Esophagus muscularis mucosa (tissue), 4 donors: ENCODE data around the gene INSYN2B.

Experiments
- EP300 ChIP-seq: sonication (generic); formaldehyde crosslinking; IDR thresholded peaks from one replicate; pipeline ENCODE4 v1.6.1; 2017; ENCODE audit warnings: antibody characterized with exemption
- POLR2A ChIP-seq: fragments of 450-650 bp; IDR thresholded peaks from one replicate; pipeline ENCODE4 v1.6.1; 2017; ENCODE audit warnings: antibody characterized with exemption, moderate library complexity, mild to moderate bottlenecking, low read depth
- POLR2AphosphoS5 ChIP-seq, 2 donors: sonication (generic); formaldehyde crosslinking; IDR thresholded peaks; one replicate each; pipeline ENCODE4 v1.6.1; 2017; ENCODE audit warnings: antibody characterized with exemption in 2 of 2
- TF ChIP-seq, protein P1 (sequence below), 3 experiments: fragments of 200-600 bp in 2 of 3; fragments of 450-650 bp in 1 of 3; sonication (generic) in 2 of 3; IDR thresholded peaks; one replicate each; pipeline ENCODE4 v1.5.1; 2017 to 2019; ENCODE audit warnings: antibody characterized with exemption in 3 of 3, mild to moderate bottlenecking in 2 of 3, moderate library complexity in 1 of 3

- TF ChIP-seq POLR2A (no peak), POLR2AphosphoS5 (IDR thresholded peaks at IDR 0.05) (no peak), EP300 (no peak)
- TF ChIP-seq, protein P1, sequence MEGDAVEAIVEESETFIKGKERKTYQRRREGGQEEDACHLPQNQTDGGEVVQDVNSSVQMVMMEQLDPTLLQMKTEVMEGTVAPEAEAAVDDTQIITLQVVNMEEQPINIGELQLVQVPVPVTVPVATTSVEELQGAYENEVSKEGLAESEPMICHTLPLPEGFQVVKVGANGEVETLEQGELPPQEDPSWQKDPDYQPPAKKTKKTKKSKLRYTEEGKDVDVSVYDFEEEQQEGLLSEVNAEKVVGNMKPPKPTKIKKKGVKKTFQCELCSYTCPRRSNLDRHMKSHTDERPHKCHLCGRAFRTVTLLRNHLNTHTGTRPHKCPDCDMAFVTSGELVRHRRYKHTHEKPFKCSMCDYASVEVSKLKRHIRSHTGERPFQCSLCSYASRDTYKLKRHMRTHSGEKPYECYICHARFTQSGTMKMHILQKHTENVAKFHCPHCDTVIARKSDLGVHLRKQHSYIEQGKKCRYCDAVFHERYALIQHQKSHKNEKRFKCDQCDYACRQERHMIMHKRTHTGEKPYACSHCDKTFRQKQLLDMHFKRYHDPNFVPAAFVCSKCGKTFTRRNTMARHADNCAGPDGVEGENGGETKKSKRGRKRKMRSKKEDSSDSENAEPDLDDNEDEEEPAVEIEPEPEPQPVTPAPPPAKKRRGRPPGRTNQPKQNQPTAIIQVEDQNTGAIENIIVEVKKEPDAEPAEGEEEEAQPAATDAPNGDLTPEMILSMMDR (IDR thresholded peaks at IDR 0.05), result no peak
These were observed 115.8 kb downstream of the INSYN2B start for GRCh38 chr5:169864483-169864882.
